Esophagus muscularis mucosa (tissue), 4 donors: Measurements from ENCODE around the gene C3orf70. TPM values are rescaled to one million over a fixed set of nuclear protein-coding genes. Genes with fewer than 3 reads are reported as not detected.

ENCODE experiments used
- DNase-seq: peaks from one replicate; pipeline ENCODE4 v3.0.0-alpha.2; 2017; ENCODE audit errors: extremely low spot score
- H3K27ac ChIP-seq, 4 donors: fragments of 200-600 bp; sonication (generic); replicated peaks in 1 of 4; 1 replicate in 3 of 4; 2 replicates in 1 of 4; pipeline ENCODE4 v1.5.1; 2016 to 2019; ENCODE audit warnings: mild to moderate bottlenecking in 1 of 4
- H3K27me3 ChIP-seq, 4 donors: fragments of 200-600 bp; sonication (generic); one replicate each; pipeline versions ENCODE4 v1.5.1 to v1.6.0; 2016 to 2019
- H3K36me3 ChIP-seq, 4 donors: fragments of 200-600 bp; sonication (generic); one replicate each; pipeline ENCODE4 v1.5.1; 2016 to 2019
- H3K4me1 ChIP-seq, 4 donors: fragments of 200-600 bp; sonication (generic); one replicate each; pipeline ENCODE4 v1.5.1; 2016 to 2019
- H3K4me3 ChIP-seq, 4 donors: fragments of 200-600 bp; sonication (generic); 1 replicate in 2 of 4; 2 replicates in 2 of 4; pipeline ENCODE4 v1.5.1; 2016 to 2019; ENCODE audit warnings: mild to moderate bottlenecking in 4 of 4, moderate library complexity in 1 of 4
- H3K9me3 ChIP-seq, 4 donors: fragments of 200-600 bp; sonication (generic); 1 replicate in 3 of 4; 2 replicates in 1 of 4; pipeline ENCODE4 v1.5.1; 2016 to 2019
- CTCF ChIP-seq, 3 experiments: fragments of 200-600 bp in 2 of 3; fragments of 450-650 bp in 1 of 3; sonication (generic) in 2 of 3; IDR thresholded peaks; one replicate each; pipeline ENCODE4 v1.5.1; 2017 to 2019; ENCODE audit warnings: antibody characterized with exemption in 3 of 3, mild to moderate bottlenecking in 2 of 3, moderate library complexity in 1 of 3
- EP300 ChIP-seq: sonication (generic); formaldehyde crosslinking; IDR thresholded peaks from one replicate; pipeline ENCODE4 v1.6.1; 2017; ENCODE audit warnings: antibody characterized with exemption
- POLR2A ChIP-seq: fragments of 450-650 bp; IDR thresholded peaks from one replicate; pipeline ENCODE4 v1.6.1; 2017; ENCODE audit warnings: antibody characterized with exemption, moderate library complexity, mild to moderate bottlenecking, low read depth
- POLR2AphosphoS5 ChIP-seq, 2 donors: sonication (generic); formaldehyde crosslinking; IDR thresholded peaks; one replicate each; pipeline ENCODE4 v1.6.1; 2017; ENCODE audit warnings: antibody characterized with exemption in 2 of 2
- WGBS: methylation state at CpG from one replicate; pipeline ENCODE4 v1.1.5; 2018; 5-methylcytosine and 5-hydroxymethylcytosine counted together
- intact Hi-C: fragments of 100-400 bp; cut with DNase I; formaldehyde crosslinking; loops from one replicate; pipeline ENCODE4 v1.15.1; 2023
- total RNA-seq, 4 donors: library from RNA; depleted of rRNA; stranded (reverse); fragments of >200 nt; gene quantifications; one replicate each; pipeline versions ENCODE4 v1.1.0 to v1.2.1, GENCODE V29; 2016

Gene C3orf70
- total RNA-seq, 4 donors from 2014 or later, result 33.1 to 54.0 (median 38.9) TPM

GRCh38 chr3:185058796-185059195 lies 94.1 kb downstream of the C3orf70 start:
- H3K9me3 ChIP-seq, result peaks cover 0 to 16% (median 9%) of the 10 kb centered on the region in 4 donors
- H3K4me3 ChIP-seq, result no peak overlapping the region
- no peaks in the 10 kb centered on the region for H3K4me1 ChIP-seq
- peaks cover 4 to 9% (median 8%) of the 10 kb centered on the region in 4 donors for H3K36me3 ChIP-seq
- DNase-seq, result no peak
- 66% methylated on average over 2 of the region's 2 CpGs for WGBS
- TF ChIP-seq POLR2AphosphoS5 (IDR thresholded peaks at IDR 0.05), result no peak
- TF ChIP-seq EP300, result no peak
- no peak for TF ChIP-seq POLR2A
- TF ChIP-seq CTCF (IDR thresholded peaks at IDR 0.05), result no peak
- intact Hi-C loops, result no loop called here
- no peaks in the 10 kb centered on the region for H3K27me3 ChIP-seq
- H3K27ac ChIP-seq, result no peak overlapping the region

- DNase-seq, result no peak
- Histone ChIP-seq H3K36me3 (peaks cover 9 to 19% (median 16%) of the 10 kb centered on the region in 4 donors), H3K9me3 (peaks cover 0 to 16% (median 9%) of the 10 kb centered on the region in 4 donors), H3K4me1 (no peaks in the 10 kb centered on the region), H3K4me3 (no peak overlapping the region), H3K27me3 (no peaks in the 10 kb centered on the region), H3K27ac (no peak overlapping the region)
- intact Hi-C loops, result no loop called here
- WGBS, result 96% methylated on average over 1 of the region's 1 CpG
- TF ChIP-seq POLR2A, result no peak
Observed at GRCh38 chr3:185057829-185058228, 95.0 kb downstream of the C3orf70 start.

GRCh38 chr3:185056908-185057307 lies 96.0 kb downstream of the C3orf70 start:
- Histone ChIP-seq H3K27me3 (no peaks in the 10 kb centered on the region), H3K36me3 (peaks cover 15 to 28% (median 25%) of the 10 kb centered on the region in 4 donors), H3K9me3 (peaks cover 0 to 16% (median 9%) of the 10 kb centered on the region in 4 donors), H3K4me1 (no peaks in the 10 kb centered on the region), H3K27ac (no peak overlapping the region), H3K4me3 (no peak overlapping the region)
- WGBS, result 92% methylated on average over 2 of the region's 2 CpGs
- no peak for TF ChIP-seq POLR2A
- no peak for TF ChIP-seq POLR2AphosphoS5 (IDR thresholded peaks at IDR 0.05)
- TF ChIP-seq EP300, result no peak
- no peak for DNase-seq
- intact Hi-C loops, result no loop called here

- intact Hi-C loops, result no loop called here
- Histone ChIP-seq H3K9me3 (peaks cover 0 to 10% (median 5%) of the 10 kb centered on the region in 4 donors), H3K36me3 (peaks cover 22 to 67% (median 63%) of the 10 kb centered on the region in 4 donors), H3K4me3 (no peak overlapping the region), H3K27ac (no peak overlapping the region), H3K4me1 (no peaks in the 10 kb centered on the region), H3K27me3 (no peaks in the 10 kb centered on the region)
- DNase-seq, result no peak
- no peak for TF ChIP-seq CTCF (IDR thresholded peaks at IDR 0.05)
- TF ChIP-seq POLR2A, result no peak
- TF ChIP-seq EP300, result no peak
- no peak for TF ChIP-seq POLR2AphosphoS5 (IDR thresholded peaks at IDR 0.05)
- WGBS, result 77% methylated on average over 6 of the region's 6 CpGs
Observed at GRCh38 chr3:185052631-185053030, 100.2 kb downstream of the C3orf70 start.

- no peaks in the 10 kb centered on the region for H3K4me1 ChIP-seq
- no peak overlapping the region for H3K27ac ChIP-seq
- TF ChIP-seq EP300, result no peak
- 76% methylated on average over 8 of the region's 8 CpGs for WGBS
- no peak for DNase-seq
- intact Hi-C loops, result no loop called here
- H3K4me3 ChIP-seq, result no peak overlapping the region
- H3K27me3 ChIP-seq, result no peaks in the 10 kb centered on the region
- H3K9me3 ChIP-seq, result peaks cover 0 to 5% (median 1%) of the 10 kb centered on the region in 4 donors
- peaks cover 22 to 67% (median 63%) of the 10 kb centered on the region in 4 donors for H3K36me3 ChIP-seq
Observed at GRCh38 chr3:185051801-185052200, 101.1 kb downstream of the C3orf70 start.

GRCh38 chr3:185049710-185050109 lies 103.2 kb downstream of the C3orf70 start:
- no peaks in the 10 kb centered on the region for H3K27me3 ChIP-seq
- WGBS, result 98% methylated on average over 4 of the region's 4 CpGs
- H3K4me1 ChIP-seq, result peaks cover 0 to 16% (median 13%) of the 10 kb centered on the region in 4 donors
- no peak overlapping the region for H3K4me3 ChIP-seq
- H3K36me3 ChIP-seq, result peaks cover 20 to 65% (median 61%) of the 10 kb centered on the region in 4 donors
- H3K27ac ChIP-seq, result no peak overlapping the region
- no peak for DNase-seq
- no peak for TF ChIP-seq POLR2A
- TF ChIP-seq POLR2AphosphoS5 (IDR thresholded peaks at IDR 0.05), result no peak
- TF ChIP-seq EP300, result no peak
- no peak for TF ChIP-seq CTCF (IDR thresholded peaks at IDR 0.05)
- intact Hi-C loops, result no loop called here
- H3K9me3 ChIP-seq, result no peaks in the 10 kb centered on the region
